DMS153 treated with DMSO at 0.1 percent for 48 hours (cell line): ENCODE data around the gene C4A.
"Not testable (repeated sequence)": the region's sequence is repeated elsewhere in the genome, so short reads cannot be mapped to it uniquely, and the experiment has no call there.

Experiments
- DNase-seq: peaks from one replicate; lab custom pipeline; 2025; ENCODE audit not compliant: unreplicated experiment; lab: John Stamatoyannopoulos, UW

The C4A gene

GRCh38 chr6:31981744-31982143 lies at the start of gene C4A:
C4A (plus strand) TSS chr6:31982057; CDS start chr6:31982108, 51 bp downstream.
- not testable (repeated sequence) for DNase-seq

- not testable (repeated sequence) for DNase-seq
Observed at GRCh38 chr6:31932137-31932536, 49.7 kb upstream of the C4A start.

- DNase-seq, result no peak
Observed at GRCh38 chr6:31933537-31933936, 48.3 kb upstream of the C4A start.

- no peak for DNase-seq
Observed at GRCh38 chr6:31935021-31935420, 46.8 kb upstream of the C4A start.

GRCh38 chr6:31935823-31936222 lies 46.0 kb upstream of the C4A start:
- no peak for DNase-seq

GRCh38 chr6:31940256-31940664 lies 41.6 kb upstream of the C4A start:
- DNase-seq, result no peak

- DNase-seq, result no peak
Observed at GRCh38 chr6:31943742-31944141, 38.1 kb upstream of the C4A start.

GRCh38 chr6:31945154-31945506 lies 36.7 kb upstream of the C4A start:
- no peak for DNase-seq

- no peak for DNase-seq
Observed at GRCh38 chr6:31945507-31946369, 36.1 kb upstream of the C4A start, which contains the start of gene CFB. CFB (plus strand) TSS chr6:31946095; CDS start chr6:31946222, 127 bp downstream.

GRCh38 chr6:31946370-31946885 lies 35.4 kb upstream of the C4A start:
- no peak for DNase-seq

GRCh38 chr6:31947070-31947675 lies 34.7 kb upstream of the C4A start:
- no peak for DNase-seq

GRCh38 chr6:31947864-31948263 lies 34.0 kb upstream of the C4A start:
- DNase-seq, result no peak

GRCh38 chr6:31948306-31948705 lies 33.6 kb upstream of the C4A start:
- no peak for DNase-seq

- DNase-seq, result no peak
Observed at GRCh38 chr6:31948753-31949413, 33.0 kb upstream of the C4A start.

- DNase-seq, result no peak
Observed at GRCh38 chr6:31949926-31950548, 31.8 kb upstream of the C4A start.

- no peak for DNase-seq
Observed at GRCh38 chr6:31952140-31952805, 29.6 kb upstream of the C4A start.

GRCh38 chr6:31952890-31953289 lies 29.0 kb upstream of the C4A start:
- DNase-seq, result no peak

- no peak for DNase-seq
Observed at GRCh38 chr6:31954511-31954910, 27.3 kb upstream of the C4A start.

GRCh38 chr6:31956796-31957195 lies 25.1 kb upstream of the C4A start:
- no peak for DNase-seq

GRCh38 chr6:31958412-31958740 lies 23.5 kb upstream of the C4A start:
- DNase-seq, result no peak
